ENCODE results near the gene PLCB2.
A peak's percentile ranks its signal among the peaks of the same experiment; 100 is the strongest.

PLCB2 gene, protein sequence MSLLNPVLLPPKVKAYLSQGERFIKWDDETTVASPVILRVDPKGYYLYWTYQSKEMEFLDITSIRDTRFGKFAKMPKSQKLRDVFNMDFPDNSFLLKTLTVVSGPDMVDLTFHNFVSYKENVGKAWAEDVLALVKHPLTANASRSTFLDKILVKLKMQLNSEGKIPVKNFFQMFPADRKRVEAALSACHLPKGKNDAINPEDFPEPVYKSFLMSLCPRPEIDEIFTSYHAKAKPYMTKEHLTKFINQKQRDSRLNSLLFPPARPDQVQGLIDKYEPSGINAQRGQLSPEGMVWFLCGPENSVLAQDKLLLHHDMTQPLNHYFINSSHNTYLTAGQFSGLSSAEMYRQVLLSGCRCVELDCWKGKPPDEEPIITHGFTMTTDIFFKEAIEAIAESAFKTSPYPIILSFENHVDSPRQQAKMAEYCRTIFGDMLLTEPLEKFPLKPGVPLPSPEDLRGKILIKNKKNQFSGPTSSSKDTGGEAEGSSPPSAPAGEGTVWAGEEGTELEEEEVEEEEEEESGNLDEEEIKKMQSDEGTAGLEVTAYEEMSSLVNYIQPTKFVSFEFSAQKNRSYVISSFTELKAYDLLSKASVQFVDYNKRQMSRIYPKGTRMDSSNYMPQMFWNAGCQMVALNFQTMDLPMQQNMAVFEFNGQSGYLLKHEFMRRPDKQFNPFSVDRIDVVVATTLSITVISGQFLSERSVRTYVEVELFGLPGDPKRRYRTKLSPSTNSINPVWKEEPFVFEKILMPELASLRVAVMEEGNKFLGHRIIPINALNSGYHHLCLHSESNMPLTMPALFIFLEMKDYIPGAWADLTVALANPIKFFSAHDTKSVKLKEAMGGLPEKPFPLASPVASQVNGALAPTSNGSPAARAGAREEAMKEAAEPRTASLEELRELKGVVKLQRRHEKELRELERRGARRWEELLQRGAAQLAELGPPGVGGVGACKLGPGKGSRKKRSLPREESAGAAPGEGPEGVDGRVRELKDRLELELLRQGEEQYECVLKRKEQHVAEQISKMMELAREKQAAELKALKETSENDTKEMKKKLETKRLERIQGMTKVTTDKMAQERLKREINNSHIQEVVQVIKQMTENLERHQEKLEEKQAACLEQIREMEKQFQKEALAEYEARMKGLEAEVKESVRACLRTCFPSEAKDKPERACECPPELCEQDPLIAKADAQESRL

DNA sequence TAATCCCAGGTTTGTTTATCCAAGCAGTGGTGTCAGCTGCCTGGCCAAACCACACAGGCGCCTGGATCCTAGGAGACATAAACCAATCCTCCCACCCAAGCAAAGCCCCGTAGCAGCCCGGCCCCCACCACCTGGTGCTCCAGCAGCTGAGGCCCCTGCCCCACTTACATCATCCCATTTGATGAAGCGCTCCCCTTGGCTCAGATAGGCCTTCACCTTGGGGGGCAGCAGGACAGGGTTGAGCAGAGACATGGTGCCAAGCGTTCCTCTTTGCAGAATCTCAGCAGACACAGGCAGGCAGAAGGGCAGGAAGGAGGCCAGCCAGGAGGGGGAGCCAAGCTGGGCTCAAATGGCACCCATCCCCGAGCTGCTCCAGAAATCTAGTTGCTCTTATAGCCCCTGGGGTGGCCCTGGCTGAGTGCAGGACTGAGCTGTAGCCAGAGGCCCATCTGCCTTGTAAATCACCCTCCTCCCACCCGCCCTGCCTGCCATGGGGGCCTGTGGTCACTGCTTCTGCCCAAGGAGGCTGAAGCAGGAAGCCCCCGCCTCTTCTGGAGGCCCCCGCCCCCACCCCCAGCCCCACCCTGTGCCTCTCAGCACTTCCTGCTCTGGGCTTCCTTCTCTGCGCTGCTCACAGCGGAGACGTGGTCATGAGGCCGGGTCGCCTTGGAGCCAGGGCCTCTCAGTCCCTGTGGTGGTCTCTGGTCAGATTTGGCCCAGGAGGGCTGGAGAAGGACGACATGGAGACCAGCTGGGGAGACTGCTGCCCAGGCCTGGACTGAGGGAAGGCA is at the start of gene PLCB2:
Gene PLCB2, minus strand, starts transcription at position 515 of the 791 bp plus-strand sequence. Its CDS starts 263 bp downstream, at position 252.
- peak; percentile 41 to 44 for DNase-seq (ENCODE audit: low read depth in 2 of 2, low spot score in 1 of 2)

DNA sequence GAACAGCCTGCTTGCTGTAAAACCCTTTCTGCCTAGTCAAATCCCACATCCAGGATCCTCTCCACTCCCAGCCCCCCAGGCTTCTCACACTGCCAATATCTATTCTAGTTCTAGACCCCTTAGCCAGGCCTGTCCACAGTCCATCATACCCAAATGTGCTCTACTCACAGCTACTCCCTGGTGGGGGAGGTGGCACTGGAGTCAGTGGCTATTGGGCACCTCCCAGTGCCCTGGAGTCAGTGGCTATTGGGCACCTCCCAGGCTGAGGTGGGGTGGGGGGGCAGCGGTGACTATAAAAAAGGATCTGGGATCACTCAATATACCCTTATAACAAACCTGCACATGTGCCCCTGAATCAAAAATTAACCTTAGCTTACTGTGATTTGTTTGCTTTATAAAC is 49.5 kb upstream of the PLCB2 start:
- DNase-seq (ENCODE audit: low read depth in 2 of 2, low spot score in 1 of 2) = no peak

DNA sequence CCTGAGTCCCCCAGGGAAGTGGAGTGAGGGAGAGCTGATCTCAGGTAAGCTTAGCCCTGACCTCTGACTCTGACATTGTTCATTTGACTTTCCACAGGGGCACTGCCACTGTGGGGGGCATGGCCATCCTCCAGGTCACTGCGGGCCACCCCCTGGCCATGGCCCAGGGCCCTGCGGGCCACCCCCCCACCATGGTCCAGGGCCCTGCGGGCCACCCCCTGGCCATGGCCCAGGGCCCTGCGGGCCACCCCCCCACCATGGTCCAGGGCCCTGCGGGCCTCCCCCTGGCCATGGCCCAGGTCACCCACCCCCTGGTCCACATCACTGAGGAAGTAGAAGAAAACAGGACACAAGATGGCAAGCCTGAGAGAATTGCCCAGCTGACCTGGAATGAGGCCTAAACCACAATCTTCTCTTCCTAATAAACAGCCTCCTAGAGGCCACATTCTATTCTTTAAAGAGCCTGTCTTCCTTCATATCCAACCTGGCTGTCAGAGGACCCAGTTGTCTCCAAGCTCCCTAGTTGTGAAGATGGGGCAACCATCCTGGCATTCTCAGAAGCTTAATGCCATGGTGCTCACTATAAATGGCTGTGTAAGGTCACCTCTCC is 48.3 kb upstream of the PLCB2 start:
- DNase-seq (ENCODE audit: low read depth in 2 of 2, low spot score in 1 of 2) = no peak

DNA sequence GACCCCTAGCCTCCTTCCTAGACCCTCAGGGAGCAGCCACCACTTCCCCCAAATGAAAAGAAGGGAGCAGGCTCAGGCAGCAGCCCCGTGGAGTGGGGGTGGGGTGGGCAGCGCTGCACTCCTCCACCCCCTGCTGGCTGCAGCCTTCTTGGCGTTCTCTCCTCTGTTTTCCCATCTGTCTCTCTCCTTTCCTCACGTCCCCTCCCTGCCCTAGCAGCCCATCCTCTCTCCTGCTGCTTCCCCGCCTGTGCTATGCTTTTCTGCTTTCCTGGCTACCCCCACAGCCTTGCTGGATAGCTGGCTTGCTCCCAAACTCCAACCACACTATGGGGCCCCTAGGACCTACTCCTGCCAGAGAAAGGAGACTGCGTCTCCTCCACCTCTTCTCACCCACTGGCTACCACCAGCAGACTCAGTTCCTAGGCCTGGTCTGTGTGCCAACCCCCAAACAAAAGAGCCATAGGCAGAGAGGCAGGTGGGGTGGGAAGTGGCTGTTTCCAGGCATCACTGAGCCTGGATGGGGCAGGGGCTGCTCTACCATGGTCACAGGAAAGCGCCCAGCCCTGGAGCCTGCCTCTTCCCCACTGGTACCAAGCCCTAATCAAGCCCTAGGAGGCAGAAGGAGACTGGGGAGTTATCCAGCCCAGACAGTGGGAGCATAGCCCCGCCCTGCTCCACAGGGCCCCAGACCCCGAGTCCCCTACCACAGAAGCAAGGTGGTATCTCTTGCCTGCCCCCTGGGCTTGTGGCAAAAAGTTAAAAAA is 46.9 kb upstream of the PLCB2 start:
- DNase-seq (ENCODE audit: low read depth in 2 of 2, low spot score in 1 of 2) = no peak

DNA sequence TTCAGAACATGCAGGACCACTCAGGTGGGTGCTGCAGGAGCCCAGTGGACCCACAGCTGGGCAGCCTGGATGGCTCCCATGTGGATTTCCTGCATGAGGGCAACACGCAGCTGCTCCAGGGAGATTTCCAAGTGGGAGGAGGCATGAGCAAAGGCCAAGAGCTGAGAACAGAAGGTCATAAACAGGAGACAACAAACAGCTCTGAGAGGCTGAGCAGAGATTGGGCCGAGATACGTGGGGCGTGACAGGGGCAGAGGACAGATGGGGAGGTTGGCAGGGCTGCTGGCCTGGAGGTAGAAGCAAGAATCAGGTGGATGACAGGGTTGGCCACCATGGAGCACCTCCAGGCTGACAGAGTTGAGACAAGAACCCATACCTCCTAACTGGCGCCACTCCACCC is 46.0 kb upstream of the PLCB2 start:
- DNase-seq (ENCODE audit: low read depth in 2 of 2, low spot score in 1 of 2) = no peak

DNA sequence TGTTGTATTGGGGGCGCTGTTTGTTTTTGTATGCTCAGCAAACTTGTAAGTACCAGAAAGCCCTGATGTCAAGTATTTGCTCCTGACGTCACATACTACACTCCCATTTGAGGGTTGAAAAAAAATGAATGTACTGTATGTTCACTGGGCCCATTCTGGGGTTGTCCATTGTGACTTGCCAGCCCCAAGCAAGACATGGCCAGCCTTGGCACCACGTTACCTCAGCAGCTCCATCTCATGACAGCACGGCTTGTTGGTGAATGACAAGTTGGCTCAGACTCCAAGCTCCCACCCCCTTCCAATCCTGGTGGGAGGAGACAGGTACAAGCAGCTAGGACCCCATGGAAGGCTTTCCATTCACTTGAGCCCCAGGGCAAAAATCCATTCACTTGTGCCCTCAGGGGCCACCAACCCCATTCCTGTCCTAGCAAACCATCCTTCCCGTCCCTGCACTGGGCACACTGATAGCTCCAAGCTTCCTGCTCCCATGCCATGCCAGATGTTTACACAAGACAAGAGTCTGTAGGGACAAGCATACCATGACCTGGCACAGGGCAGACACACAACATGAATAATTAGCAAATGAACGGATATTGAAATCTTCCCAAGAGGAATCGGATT is 44.7 kb upstream of the PLCB2 start:
- DNase-seq (ENCODE audit: low read depth in 2 of 2, low spot score in 1 of 2) = no peak

DNA sequence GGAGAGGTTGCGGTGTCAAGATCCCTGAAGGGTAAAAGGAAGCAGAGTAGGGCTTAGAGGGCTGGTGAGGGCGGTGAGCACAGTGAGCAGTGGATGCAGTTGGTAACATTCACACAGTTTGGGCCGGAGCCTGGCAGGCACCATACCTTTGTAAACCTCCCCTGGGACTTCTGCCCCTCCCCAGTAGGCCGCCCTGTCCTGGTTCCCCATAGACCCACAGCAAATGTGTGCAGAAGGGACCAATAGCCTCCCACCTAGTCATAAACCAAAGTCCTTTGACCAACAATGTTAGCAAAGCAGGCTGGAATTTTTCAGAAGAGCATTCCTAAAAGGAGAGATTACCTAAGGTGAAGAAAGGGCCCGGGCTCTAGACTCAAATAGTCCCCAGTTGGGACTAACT is 41.4 kb upstream of the PLCB2 start:
- DNase-seq (ENCODE audit: low read depth in 2 of 2, low spot score in 1 of 2) = no peak

DNA sequence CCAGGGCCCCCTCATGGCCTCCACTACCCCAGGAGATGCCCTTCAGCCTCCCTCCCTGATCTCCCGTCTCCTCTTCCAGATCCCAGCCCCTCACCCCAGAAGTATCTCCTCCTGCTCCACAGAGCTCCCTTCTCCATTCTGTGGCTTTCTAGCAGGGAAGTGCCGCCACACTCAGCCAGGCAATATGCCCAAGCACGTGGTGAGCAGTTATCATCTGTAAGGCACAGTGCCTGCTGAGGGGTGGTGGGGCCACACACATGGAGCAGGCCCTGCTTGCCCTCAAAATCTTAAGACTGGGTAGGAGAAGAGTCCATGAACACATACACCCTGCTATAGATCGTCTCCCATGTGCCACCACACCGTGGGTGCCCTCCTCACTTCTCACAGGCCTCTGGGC is 40.7 kb upstream of the PLCB2 start:
- no peak for DNase-seq (ENCODE audit: low read depth in 2 of 2, low spot score in 1 of 2)

DNA sequence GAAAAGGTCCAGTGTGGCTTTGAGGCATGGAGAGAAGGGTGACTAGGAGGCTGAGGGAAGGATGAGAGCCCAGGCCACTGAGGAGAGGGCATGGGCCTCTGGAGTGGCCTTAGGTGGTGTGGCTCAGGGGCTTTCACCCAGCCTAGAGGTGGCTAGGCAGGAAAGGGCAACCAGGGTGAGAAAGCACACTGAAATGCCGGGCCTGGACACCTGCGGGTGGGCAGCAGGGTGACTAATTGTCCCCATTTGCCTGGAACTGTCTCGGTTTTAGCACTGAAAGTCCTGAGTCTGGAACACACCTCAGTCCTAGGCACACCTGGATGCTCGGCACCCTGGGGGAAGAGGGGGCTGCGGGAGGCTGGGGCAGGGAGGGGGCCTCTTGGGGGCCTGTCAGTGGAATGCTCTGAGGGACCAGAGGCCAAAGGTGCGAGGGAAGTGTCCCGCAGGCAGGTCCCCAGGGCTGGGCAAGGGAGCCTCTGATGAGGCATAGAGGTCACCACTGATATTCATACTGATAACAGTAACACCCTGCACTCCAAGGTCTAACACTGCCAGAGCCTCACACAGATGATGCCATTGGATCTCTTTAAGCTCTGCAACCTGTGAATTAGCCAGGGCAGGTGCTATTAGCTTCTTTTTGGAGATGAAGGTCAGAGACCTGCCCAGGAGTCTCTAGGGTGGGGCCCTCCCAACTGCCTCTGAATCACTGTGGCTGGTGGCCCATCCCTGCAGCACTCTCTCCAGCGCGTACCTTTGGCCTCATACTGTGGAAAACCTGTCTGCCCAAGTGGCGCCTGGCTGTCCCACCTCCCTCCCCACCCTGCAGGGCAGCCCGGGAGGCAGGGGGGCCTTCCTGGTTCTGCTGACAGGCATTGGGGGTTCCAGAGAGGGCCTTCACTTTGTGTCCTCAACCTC is 40.1 kb upstream of the PLCB2 start:
- no peak for DNase-seq (ENCODE audit: low read depth in 2 of 2, low spot score in 1 of 2)

DNA sequence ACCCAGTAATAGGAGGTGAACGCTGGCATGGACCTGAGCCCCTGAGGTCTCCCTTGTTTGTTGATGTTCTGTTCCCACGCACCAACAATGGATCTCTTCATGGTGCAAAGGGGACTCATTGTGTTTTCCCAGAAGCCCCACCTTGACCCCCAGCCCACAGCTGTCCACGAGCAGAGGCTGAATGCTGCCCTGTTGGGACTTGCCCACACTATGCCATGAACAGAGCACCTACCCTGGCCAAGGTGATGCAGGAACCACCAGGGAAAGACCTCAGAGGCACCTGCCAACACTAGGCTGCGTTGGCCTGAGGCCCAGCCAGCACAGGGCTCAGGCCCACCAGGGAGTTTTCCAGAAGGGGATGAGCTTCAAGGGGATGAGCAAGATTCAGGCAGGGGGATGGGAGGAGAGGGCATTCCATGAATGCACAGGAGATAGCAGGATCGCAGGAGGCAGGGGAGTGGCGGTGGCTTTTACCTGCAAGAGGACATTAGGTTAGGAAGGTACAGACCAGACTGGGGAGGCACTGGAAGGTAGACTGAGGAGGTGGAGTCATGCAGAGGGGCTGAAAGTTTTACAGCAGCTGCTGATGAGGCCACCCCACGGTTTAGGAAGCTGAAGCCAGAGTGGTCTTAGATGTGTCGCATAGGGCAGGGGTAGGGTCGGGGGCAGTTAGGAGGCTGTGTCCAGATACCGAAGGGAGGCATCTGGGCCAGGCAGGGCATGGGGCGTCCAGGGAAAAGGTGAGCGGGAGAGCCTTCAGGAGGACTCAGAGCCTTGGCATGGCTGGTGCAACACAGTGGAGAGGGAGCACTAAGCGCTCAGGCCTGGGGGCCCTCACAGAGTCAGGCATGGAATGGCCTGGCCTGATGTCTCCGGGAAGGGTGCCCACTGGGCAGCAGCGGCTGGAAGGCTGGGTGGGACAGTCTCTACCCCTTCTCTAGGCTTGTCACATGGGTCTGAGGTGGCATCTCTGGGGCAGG is 39.1 kb upstream of the PLCB2 start:
- DNase-seq (ENCODE audit: low read depth in 2 of 2, low spot score in 1 of 2) = no peak

DNA sequence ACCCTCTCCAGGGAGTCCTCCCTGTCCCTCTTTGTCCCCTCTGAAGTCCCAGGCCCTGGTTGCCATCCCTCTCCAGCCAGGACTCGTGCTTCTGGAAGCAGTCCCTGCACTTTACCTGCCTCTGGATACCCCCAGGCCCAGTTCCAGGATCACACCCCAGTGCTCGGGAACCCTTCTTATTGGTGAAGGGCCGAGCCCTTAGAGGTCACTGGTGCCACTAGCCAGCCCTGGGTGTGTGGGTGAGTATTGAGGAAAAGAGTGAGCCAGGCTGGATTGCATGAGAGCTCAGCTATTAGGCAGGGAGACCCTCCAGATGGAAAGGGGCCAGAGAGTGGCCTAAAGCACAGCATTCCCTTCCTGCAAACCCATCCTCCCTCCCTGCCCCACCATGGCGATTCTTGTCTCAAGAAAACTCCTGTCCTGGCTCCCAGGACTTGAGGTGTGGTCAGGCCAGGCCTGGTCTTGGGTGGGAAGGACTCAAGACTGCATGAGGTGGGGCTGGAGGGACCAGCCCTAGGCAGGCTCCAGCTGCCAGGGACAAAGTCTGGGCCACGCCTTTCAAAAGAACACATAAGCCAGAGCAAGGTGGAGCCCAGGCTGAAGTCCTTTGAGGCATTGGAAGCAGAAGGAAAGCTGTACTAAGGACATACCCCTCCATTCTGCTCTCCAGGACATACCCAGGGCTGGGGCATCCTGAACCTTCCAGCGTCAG is 38.3 kb upstream of the PLCB2 start:
- no peak for DNase-seq (ENCODE audit: low read depth in 2 of 2, low spot score in 1 of 2)

DNA sequence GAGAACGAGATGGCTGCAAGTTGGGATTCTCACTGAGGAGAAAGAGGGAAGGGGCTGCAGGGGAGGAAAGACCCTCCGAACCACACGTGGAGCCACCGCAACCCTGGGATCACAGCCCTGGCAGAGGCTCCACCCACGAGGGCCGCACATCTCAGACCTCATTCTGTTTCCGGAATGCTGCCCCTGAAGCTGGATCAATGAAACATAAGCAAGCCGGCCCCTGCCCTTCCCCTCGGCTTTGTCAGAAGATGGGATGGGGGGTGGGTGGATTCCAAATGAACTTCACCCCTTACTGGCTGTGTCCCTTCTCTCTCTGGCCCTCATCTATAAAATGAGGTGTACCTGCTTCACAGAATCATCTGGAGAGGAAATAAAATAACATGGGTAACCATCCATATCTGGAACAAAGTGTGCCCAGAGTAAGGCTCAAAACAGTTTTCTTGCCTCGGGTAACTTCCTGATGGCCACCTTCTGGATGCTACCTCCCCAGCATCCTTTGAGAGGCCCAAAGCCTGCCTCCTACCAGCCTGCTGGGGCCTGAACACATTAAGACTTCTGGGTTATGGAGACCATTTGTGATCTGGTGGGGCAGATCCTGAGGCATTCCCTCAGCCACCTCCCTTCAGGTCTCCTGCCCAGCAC is 37.6 kb upstream of the PLCB2 start:
- DNase-seq (ENCODE audit: low read depth in 2 of 2, low spot score in 1 of 2) = no peak

DNA sequence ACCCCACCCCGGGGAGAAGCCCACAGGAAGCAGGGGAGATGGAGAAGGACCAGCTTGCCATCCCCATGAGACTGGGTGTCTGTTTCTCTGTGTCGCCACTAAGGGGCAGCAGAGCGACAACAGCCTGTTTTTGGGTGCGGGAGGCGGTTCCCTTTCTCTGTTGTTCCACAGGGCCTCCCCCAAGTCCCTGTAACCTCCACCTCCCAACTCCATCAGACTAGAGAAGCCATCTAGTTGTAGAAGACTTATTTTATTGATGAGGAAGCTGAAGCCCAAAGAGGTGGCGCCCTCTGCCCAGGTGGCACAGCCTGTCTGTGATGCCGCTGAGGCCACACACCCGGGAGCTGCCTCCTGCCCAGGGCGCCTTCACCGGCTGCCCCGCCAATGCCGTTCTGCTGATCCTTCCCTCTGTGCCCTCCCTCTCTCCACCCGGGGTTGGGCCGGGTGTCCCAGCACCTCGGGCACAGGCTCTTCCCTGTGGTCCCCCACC is 36.9 kb upstream of the PLCB2 start:
- peak in 1 of 2 donors; percentile 48 for DNase-seq (ENCODE audit: low read depth in 2 of 2, low spot score in 1 of 2)

DNA sequence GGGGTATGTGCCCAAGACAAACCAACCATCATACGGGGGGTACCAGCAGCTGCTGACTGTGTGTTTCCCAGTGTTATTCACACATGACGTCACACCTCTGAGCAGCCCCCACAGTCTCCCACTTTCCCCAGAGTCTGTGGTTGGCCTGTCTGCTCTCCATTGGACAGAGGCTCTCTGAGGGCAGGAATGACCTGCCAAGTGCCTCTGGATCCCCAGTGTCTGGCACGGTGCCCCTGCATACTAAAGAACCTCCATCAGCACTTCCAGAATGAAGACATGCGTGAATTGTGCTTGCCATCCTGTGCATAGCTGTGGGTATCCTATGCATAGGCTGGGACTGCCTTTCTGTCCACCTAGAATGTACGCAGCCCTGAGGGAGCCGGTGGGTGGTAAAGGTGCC is 36.5 kb upstream of the PLCB2 start:
- no peak for DNase-seq (ENCODE audit: low read depth in 2 of 2, low spot score in 1 of 2)

DNA sequence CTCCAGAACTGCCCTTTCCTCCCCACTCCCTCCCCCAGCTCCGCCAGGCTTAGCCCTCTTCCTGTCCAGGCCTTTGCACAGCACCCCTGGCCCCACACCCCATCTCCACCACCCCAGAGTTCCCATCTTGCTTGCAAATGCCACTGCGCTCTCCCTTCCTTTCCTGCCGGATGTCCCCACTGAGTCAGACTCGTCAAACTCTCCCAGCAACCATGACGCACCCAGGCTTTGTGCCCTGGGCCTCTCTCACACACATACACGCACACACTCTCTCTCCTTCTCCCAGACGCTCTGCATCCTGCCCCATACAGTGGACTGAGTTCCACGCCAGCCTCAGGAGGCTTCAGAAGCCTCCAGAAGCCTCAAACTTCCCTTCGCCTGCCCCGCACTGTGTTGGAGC is 35.8 kb upstream of the PLCB2 start:
- DNase-seq (ENCODE audit: low read depth in 2 of 2, low spot score in 1 of 2) = no peak
